ENCODE data around the gene TNFSF13B.

DNA sequence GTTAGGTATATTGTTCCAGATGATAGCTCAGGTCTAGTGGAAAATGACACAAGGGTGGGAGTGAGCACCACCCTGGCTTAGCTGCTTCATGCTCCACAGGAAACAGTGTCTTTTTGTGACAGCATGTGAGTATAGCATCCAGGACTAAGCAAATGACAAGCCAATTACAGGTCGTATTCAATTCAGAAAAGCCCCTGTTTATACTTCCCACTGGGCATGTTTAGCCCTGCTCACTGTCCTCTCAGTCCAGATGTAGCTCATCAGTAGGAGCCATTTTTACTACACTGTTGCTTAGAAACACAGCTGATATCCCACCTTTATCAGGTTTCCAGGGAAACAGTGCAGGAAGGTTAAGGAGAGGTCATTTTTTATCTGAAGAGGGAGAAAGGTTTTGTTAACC is 43.3 kb upstream of the TNFSF13B start:
- TF ChIP-seq CTCF (IDR thresholded peaks at IDR 0.05) (no peak), POLR2A (IDR thresholded peaks at IDR 0.05) (no peak)

All from body of pancreas (tissue), 4 donors.